Kidney epithelial cell (primary cell): Measurements from ENCODE around the gene MYO16. TPM values are rescaled to one million over a fixed set of nuclear protein-coding genes. Genes with fewer than 3 reads are reported as not detected.
A peak's percentile ranks its signal among the peaks of the same experiment; 100 is the strongest.

Source experiments
- DNase-seq: peaks from one replicate; pipeline ENCODE4 v3.0.0-alpha.2; 2010; ENCODE audit warnings: low read depth
- H3K27me3 ChIP-seq: 2 replicates; pipeline ENCODE4 v1.6.0; 2011; ENCODE audit warnings: low read length; ENCODE audit not compliant: control insufficient read depth, insufficient read depth
- H3K36me3 ChIP-seq: 2 replicates; pipeline ENCODE4 v1.5.1; 2011; ENCODE audit warnings: low read length; ENCODE audit not compliant: control insufficient read depth, insufficient read depth
- H3K4me3 ChIP-seq: 2 replicates; pipeline ENCODE4 v1.5.1; 2011; ENCODE audit warnings: low read depth, mild to moderate bottlenecking, control low read depth, low read length
- CTCF ChIP-seq: IDR thresholded peaks from 2 replicates; pipeline ENCODE4 v1.5.1; 2011; ENCODE audit warnings: mild to moderate bottlenecking, moderate library complexity, low read length, control low read depth, inconsistent platforms; ENCODE audit not compliant: insufficient read depth, poor library complexity, severe bottlenecking
- total RNA-seq: library from RNA; depleted of rRNA; stranded (reverse); fragments of >200 nt; gene quantifications from 2 replicates; pipeline ENCODE4 v1.2.3, GENCODE V29; 2015

Gene MYO16
- total RNA-seq, 1 donor from 2014 or later: 0.38 TPM

DNA sequence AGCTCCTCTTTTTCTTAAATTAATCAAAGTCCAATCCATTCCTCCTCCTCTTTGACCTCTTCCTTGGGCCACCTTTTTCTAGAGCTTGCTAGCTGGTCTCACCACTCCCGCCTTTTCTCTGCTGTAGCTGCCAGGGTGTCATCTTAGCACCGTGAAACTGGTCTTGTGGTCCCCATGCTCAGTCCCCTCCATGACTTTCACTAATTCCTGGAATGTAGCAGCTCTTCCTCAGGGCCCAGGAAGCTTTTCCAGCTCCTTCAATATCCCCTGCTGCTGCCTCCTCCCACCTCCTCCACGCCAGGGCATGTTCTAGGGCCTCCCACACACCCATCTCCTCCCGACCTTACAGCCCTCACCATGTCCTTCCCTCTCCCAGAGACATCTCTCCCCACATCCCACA is 222.2 kb downstream of the MYO16 start:
- no peaks in the 10 kb centered on the region for H3K27me3 ChIP-seq
- TF ChIP-seq CTCF: no peak
- H3K36me3 ChIP-seq: no peaks in the 10 kb centered on the region
- no peak overlapping the region for H3K4me3 ChIP-seq
- no peak for DNase-seq

GRCh38 chr13:108853031-108853430 is 223.6 kb downstream of the MYO16 start:
- Histone ChIP-seq H3K36me3 (no peaks in the 10 kb centered on the region), H3K4me3 (no peak overlapping the region), H3K27me3 (no peaks in the 10 kb centered on the region)
- DNase-seq: no peak
- no peak for TF ChIP-seq CTCF

- TF ChIP-seq CTCF: no peak
- H3K27me3 ChIP-seq: no peaks in the 10 kb centered on the region
- no peak for DNase-seq
- no peak overlapping the region for H3K4me3 ChIP-seq
- no peaks in the 10 kb centered on the region for H3K36me3 ChIP-seq
Measured at GRCh38 chr13:108855737-108856387, 226.5 kb downstream of the MYO16 start.

DNA sequence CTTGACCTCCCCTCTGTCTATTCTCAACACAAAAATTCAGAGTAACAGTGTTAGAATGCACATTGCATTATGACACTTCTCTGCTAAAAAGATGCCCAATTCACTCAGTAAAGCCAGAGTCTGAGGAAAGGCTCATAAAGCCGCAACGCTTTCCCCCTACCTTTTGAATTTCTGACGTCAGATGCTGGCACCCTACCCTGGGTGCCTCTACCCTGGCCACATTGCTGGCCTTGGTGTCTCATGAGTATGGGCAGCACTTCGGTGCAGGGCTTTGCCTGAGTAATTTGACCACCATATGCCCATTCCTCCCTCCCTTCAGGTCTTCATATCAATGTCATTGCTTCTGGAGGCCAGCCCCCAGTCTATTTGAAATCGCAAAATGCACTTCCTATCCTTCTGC is 229.3 kb downstream of the MYO16 start:
- H3K36me3 ChIP-seq: no peaks in the 10 kb centered on the region
- H3K4me3 ChIP-seq: no peak overlapping the region
- no peaks in the 10 kb centered on the region for H3K27me3 ChIP-seq
- no peak for DNase-seq
- TF ChIP-seq CTCF: no peak

GRCh38 chr13:108859197-108860012 is 230.0 kb downstream of the MYO16 start:
- H3K27me3 ChIP-seq: no peaks in the 10 kb centered on the region
- DNase-seq: peak; percentile 49
- H3K36me3 ChIP-seq: no peaks in the 10 kb centered on the region
- no peak for TF ChIP-seq CTCF
- H3K4me3 ChIP-seq: no peak overlapping the region

DNA sequence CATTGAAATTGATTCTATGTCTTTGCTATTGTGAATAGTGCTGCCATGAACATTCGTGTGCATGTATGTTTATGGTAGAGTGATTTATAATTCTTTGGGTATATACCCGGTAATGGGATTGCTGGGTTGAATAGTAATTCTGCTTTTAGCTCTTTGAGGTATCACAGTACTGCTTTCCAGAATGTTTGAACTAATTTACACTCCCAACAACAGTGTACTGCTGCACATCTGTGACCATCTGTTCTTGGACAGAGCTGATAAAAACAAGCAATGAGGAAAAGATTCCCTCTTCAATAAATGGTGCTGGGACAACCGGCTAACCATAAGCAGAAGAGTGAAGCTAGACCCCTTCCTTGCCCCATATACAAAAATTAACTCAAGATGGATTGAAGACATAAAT is 231.0 kb downstream of the MYO16 start:
- TF ChIP-seq CTCF: no peak
- H3K36me3 ChIP-seq: no peaks in the 10 kb centered on the region
- H3K4me3 ChIP-seq: no peak overlapping the region
- H3K27me3 ChIP-seq: no peaks in the 10 kb centered on the region
- no peak for DNase-seq
